ENCODE results near the gene SLC4A2. TPM values are rescaled to one million over a fixed set of nuclear protein-coding genes. Genes with fewer than 3 reads are reported as not detected.

SLC4A2 gene
- total and polyA plus RNA-seq, 2 experiments from 2014 or later, result 144 to 269 TPM

DNA sequence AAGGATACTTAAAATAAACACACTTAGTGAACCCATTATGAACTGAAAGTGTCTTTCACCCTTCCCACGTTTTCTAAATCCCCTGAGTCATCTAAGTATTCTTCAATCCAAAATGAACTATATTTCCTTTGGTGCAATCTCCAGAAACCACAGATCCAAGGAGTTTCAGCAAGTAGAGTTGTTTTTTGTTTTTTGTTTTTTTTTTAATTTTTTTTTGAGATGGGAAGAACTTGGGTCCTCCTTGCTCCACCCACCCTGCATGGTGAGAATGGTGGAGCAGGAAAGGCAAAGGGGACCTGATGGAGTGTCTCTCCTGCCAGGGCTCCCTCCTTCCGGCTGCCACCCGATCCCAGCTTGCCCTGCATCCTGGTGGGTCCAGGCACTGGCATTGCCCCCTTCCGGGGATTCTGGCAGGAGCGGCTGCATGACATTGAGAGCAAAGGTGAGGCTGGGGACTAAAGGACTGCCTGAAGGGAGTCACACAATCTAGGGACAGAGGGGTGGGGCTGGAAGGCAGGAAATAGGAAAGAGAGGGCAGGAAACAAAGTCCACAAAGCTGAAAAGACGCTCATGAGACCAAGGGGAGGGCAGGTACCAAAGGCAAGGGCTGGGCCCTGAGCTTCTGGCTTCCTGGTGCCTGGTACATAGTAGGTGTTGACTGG lies 47.2 kb upstream of the SLC4A2 start:
- Histone ChIP-seq H3K27ac (no peak overlapping the region), H3K4me3 (no peak overlapping the region), H3K9me3 (ENCODE audit: low read depth) (no peaks in the 10 kb centered on the region), H3K27me3 (no peaks in the 10 kb centered on the region), H3K4me1 (ENCODE audit: low read depth) (peaks cover 30% of the 10 kb centered on the region), H3K36me3 (no peaks in the 10 kb centered on the region)
- TF ChIP-seq, protein P1, sequence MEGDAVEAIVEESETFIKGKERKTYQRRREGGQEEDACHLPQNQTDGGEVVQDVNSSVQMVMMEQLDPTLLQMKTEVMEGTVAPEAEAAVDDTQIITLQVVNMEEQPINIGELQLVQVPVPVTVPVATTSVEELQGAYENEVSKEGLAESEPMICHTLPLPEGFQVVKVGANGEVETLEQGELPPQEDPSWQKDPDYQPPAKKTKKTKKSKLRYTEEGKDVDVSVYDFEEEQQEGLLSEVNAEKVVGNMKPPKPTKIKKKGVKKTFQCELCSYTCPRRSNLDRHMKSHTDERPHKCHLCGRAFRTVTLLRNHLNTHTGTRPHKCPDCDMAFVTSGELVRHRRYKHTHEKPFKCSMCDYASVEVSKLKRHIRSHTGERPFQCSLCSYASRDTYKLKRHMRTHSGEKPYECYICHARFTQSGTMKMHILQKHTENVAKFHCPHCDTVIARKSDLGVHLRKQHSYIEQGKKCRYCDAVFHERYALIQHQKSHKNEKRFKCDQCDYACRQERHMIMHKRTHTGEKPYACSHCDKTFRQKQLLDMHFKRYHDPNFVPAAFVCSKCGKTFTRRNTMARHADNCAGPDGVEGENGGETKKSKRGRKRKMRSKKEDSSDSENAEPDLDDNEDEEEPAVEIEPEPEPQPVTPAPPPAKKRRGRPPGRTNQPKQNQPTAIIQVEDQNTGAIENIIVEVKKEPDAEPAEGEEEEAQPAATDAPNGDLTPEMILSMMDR (IDR thresholded peaks at IDR 0.05; ENCODE audit: low read depth, low read length), result no peak
- DNase-seq (ENCODE audit: low read depth in 1 of 2, low spot score in 1 of 2), result no peak

DNA sequence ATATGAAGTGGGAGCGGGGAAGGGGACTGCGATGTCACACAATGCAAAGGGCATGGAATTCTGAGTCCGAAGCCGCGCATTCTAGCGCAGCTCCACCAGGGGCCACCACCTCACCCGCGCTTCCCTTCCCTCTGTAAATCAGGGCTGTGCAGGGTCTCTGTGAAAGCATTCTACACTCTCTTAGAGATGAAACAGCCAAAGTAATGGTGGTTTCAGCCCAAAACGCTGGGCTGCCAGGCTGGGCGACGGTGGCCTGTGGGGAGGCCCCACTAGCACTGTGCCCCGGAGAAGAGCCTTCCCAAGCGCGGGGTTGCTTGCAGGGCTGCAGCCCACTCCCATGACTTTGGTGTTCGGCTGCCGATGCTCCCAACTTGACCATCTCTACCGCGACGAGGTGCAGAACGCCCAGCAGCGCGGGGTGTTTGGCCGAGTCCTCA lies 46.5 kb upstream of the SLC4A2 start:
- TF ChIP-seq, protein P1 (IDR thresholded peaks at IDR 0.05; ENCODE audit: low read depth, low read length), result peak; percentile 73
- H3K9me3 ChIP-seq (ENCODE audit: low read depth), result no peaks in the 10 kb centered on the region
- peaks cover 35% of the 10 kb centered on the region for H3K4me1 ChIP-seq (ENCODE audit: low read depth)
- H3K27ac ChIP-seq, result no peak overlapping the region
- no peaks in the 10 kb centered on the region for H3K36me3 ChIP-seq
- H3K27me3 ChIP-seq, result no peaks in the 10 kb centered on the region
- H3K4me3 ChIP-seq, result no peak overlapping the region
- peak; percentile 51 to 71 for DNase-seq (ENCODE audit: low read depth in 1 of 2, low spot score in 1 of 2)

DNA sequence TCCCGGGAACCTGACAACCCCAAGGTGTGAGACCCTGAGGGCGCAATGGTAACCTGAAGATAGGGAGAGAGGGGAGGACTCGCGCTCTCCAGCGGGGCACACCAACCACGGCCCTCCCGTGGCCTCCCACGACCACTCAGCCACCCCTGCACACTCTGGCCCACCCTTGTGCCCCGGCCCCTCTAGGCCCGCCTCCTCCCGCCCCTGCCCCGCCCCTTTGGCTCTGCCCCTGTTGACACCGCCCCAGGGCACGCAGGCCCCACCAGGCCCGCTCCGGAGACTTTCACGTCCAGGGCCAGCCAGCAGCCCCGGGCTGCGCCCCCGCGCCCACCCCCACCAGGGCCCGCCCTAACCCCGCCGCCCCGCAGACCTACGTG lies 46.0 kb upstream of the SLC4A2 start:
- no peak for DNase-seq (ENCODE audit: low read depth in 1 of 2, low spot score in 1 of 2)
- TF ChIP-seq, protein P1 (IDR thresholded peaks at IDR 0.05; ENCODE audit: low read depth, low read length), result no peak
- Histone ChIP-seq H3K4me3 (no peak overlapping the region), H3K27me3 (peaks cover 1% of the 10 kb centered on the region), H3K36me3 (no peaks in the 10 kb centered on the region), H3K4me1 (ENCODE audit: low read depth) (peaks cover 32% of the 10 kb centered on the region), H3K9me3 (ENCODE audit: low read depth) (no peaks in the 10 kb centered on the region), H3K27ac (no peak overlapping the region)

DNA sequence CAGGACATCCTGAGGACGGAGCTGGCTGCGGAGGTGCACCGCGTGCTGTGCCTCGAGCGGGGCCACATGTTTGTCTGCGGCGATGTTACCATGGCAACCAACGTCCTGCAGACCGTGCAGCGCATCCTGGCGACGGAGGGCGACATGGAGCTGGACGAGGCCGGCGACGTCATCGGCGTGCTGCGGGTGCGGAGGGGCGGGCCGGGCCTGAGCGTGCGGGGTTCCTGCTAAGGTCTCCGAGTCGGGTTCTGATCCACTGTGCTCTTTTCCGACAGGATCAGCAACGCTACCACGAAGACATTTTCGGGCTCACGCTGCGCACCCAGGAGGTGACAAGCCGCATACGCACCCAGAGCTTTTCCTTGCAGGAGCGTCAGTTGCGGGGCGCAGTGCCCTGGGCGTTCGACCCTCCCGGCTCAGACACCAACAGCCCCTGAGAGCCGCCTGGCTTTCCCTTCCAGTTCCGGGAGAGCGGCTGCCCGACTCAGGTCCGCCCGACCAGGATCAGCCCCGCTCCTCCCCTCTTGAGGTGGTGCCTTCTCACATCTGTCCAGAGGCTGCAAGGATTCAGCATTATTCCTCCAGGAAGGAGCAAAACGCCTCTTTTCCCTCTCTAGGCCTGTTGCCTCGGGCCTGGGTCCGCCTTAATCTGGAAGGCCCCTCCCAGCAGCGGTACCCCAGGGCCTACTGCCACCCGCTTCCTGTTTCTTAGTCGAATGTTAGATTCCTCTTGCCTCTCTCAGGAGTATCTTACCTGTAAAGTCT lies 45.5 kb upstream of the SLC4A2 start:
- peaks cover 30% of the 10 kb centered on the region for H3K4me1 ChIP-seq (ENCODE audit: low read depth)
- no peaks in the 10 kb centered on the region for H3K36me3 ChIP-seq
- H3K27me3 ChIP-seq, result peaks cover 7% of the 10 kb centered on the region
- H3K4me3 ChIP-seq, result no peak overlapping the region
- DNase-seq (ENCODE audit: low read depth in 1 of 2, low spot score in 1 of 2), result peak; percentile 59 to 67
- no peak overlapping the region for H3K27ac ChIP-seq
- TF ChIP-seq, protein P1 (IDR thresholded peaks at IDR 0.05; ENCODE audit: low read depth, low read length), result peak; percentile 10
- H3K9me3 ChIP-seq (ENCODE audit: low read depth), result no peaks in the 10 kb centered on the region

DNA sequence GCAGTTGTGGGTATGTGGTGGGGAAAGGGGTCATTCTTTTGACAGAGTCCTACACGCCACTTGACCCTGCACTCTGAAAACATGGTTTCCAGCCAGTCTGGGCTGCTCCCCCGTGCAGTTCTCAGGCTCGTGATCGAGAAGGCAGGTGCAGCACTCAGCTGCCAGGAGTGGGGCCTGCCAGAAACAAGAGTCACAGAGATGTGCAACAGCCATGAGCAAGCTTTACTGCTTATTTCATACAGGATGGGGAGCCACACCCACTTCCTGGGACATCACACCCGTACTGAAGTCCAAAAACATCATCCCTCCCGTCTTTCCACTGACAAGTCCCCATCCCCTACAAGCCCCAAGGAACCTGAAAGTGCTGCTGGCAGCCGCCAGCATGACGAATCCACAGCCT lies 44.4 kb upstream of the SLC4A2 start:
- no peak for DNase-seq (ENCODE audit: low read depth in 1 of 2, low spot score in 1 of 2)
- Histone ChIP-seq H3K27me3 (peaks cover 10% of the 10 kb centered on the region), H3K27ac (no peak overlapping the region), H3K36me3 (no peaks in the 10 kb centered on the region), H3K4me3 (no peak overlapping the region), H3K4me1 (ENCODE audit: low read depth) (peaks cover 20% of the 10 kb centered on the region), H3K9me3 (ENCODE audit: low read depth) (no peaks in the 10 kb centered on the region)
- TF ChIP-seq, protein P1 (IDR thresholded peaks at IDR 0.05; ENCODE audit: low read depth, low read length), result no peak
